HCT116 (cell line): Measurements from ENCODE around the gene GALP. TPM values are rescaled to one million over a fixed set of nuclear protein-coding genes. Genes with fewer than 3 reads are reported as not detected.

ENCODE experiments used
- ATAC-seq: fragments of 200-7000 bp; cut with Tn5 transposase; 2 replicates; pipeline ENCODE4 v1.9.1; 2020; ENCODE audit warnings: mild to moderate bottlenecking, moderate library complexity
- BruUV-seq: library from RNA; stranded (reverse); fragments of 400-500 nt; replicated peaks from 2 replicates; lab custom pipeline; 2021; lab: Mats Ljungman, UMichigan
- CTCF ChIA-PET: fragments of 300-600 bp; sonication (Branson Sonifier 250); formaldehyde crosslinking; loops from one replicate; lab custom pipeline; 2021; ENCODE audit warnings: antibody characterized with exemption; lab: Charles Lee
- POLR2A ChIA-PET: fragments of 300-600, 350-600 bp; sonication (Branson Sonifier 250); formaldehyde crosslinking; loops from one replicate; lab custom pipeline; 2021; ENCODE audit warnings: antibody characterized with exemption; lab: Charles Lee
- RAD21 ChIA-PET, 2 experiments: fragments of 300-600 bp; sonication (Branson Sonifier 250); formaldehyde crosslinking; loops; one replicate each; lab custom pipeline; 2023; ENCODE audit warnings: low total read pairs in 2 of 2; ENCODE audit not compliant: uncharacterized antibody in 2 of 2, unreplicated experiment in 2 of 2, low non-redundant PET in 1 of 2; lab: Charles Lee
- DNase-seq: peaks from one replicate; pipeline ENCODE4 v3.0.0-alpha.2; 2010; ENCODE audit warnings: low read depth, low spot score
- H2AFZ ChIP-seq: fragments of 200-600 bp; shearing (Covaris generic), sonication (generic); 2 replicates; pipeline ENCODE4 v1.6.1; 2017; ENCODE audit warnings: low read depth, mixed run types, mixed read lengths, antibody characterized with exemption, low read length; ENCODE audit not compliant: poor library complexity, severe bottlenecking
- H3K27ac ChIP-seq: 2 replicates; pipeline ENCODE4 v1.5.1; 2012; ENCODE audit warnings: low read depth, low read length
- H3K27me3 ChIP-seq: fragments of 200-600 bp; sonication (generic); 2 replicates; pipeline ENCODE4 v1.6.1; 2016; ENCODE audit warnings: mixed run types, low read length, mixed read lengths; ENCODE audit not compliant: insufficient read depth
- H3K36me3 ChIP-seq, 2 experiments: fragments of 200-500 bp in 1 of 2; fragments of 200-600 bp in 1 of 2; sonication (Bioruptor generic) in 1 of 2; sonication (generic) in 1 of 2; 2 replicates each; pipeline versions ENCODE4 v1.5.1 to v1.6.1; 2014 to 2016; ENCODE audit warnings: low read length in 2 of 2, inconsistent platforms in 1 of 2, mixed read lengths in 1 of 2, mixed run types in 1 of 2; ENCODE audit not compliant: insufficient read depth in 2 of 2, control insufficient read depth in 1 of 2
- H3K4me1 ChIP-seq, 2 experiments: fragments of 200-600 bp in 1 of 2; sonication (generic) in 1 of 2; 2 replicates each; pipeline versions ENCODE4 v1.5.1 to v1.6.1; 2012 to 2017; ENCODE audit warnings: low read length in 2 of 2, inconsistent platforms in 1 of 2, mild to moderate bottlenecking in 1 of 2, mixed read lengths in 1 of 2, mixed run types in 1 of 2, moderate library complexity in 1 of 2; ENCODE audit not compliant: insufficient read depth in 2 of 2, control insufficient read depth in 1 of 2
- H3K4me2 ChIP-seq: fragments of 200-600 bp; sonication (generic); 2 replicates; pipeline ENCODE4 v1.6.1; 2017; ENCODE audit warnings: mixed run types, low read length, mixed read lengths
- H3K4me3 ChIP-seq, 2 experiments: fragments of 200-600 bp in 1 of 2; sonication (generic) in 1 of 2; replicated peaks in 1 of 2; 2 replicates each; pipeline ENCODE4 v1.5.1; 2011 to 2016; ENCODE audit warnings: low read length in 2 of 2, control low read depth in 1 of 2, low read depth in 1 of 2, mild to moderate bottlenecking in 1 of 2, mixed read lengths in 1 of 2, mixed run types in 1 of 2
- H3K79me2 ChIP-seq: fragments of 200-600 bp; sonication (generic); 2 replicates; pipeline ENCODE4 v1.6.1; 2017; ENCODE audit warnings: mild to moderate bottlenecking, mixed run types, low read length, moderate library complexity, mixed read lengths; ENCODE audit not compliant: insufficient read depth
- H3K9ac ChIP-seq: fragments of 200-600 bp; sonication (generic); 2 replicates; pipeline ENCODE4 v1.6.1; 2016; ENCODE audit warnings: low read length, mixed read lengths
- H3K9me2 ChIP-seq: fragments of 200-600 bp; sonication (generic), shearing (Covaris generic); 2 replicates; pipeline ENCODE4 v1.6.1; 2017; ENCODE audit warnings: mixed run types, mild to moderate bottlenecking, moderate library complexity; ENCODE audit not compliant: insufficient read depth
- H3K9me3 ChIP-seq, 2 experiments: fragments of 200-500 bp in 1 of 2; fragments of 200-600 bp in 1 of 2; sonication (Bioruptor generic) in 1 of 2; sonication (generic) in 1 of 2; 2 replicates each; pipeline ENCODE4 v1.6.1; 2014 to 2017; ENCODE audit warnings: low read length in 2 of 2, mixed read lengths in 2 of 2, inconsistent platforms in 1 of 2, low read depth in 1 of 2, mild to moderate bottlenecking in 1 of 2, mixed run types in 1 of 2, moderate library complexity in 1 of 2; ENCODE audit not compliant: control insufficient read depth in 1 of 2, insufficient read depth in 1 of 2
- H4K20me1 ChIP-seq: fragments of 200-600 bp; sonication (generic), shearing (Covaris generic); 2 replicates; pipeline ENCODE4 v1.6.1; 2017; ENCODE audit warnings: mixed run types, mild to moderate bottlenecking, moderate library complexity; ENCODE audit not compliant: insufficient read depth
- CBX3 ChIP-seq: IDR thresholded peaks from 2 replicates; pipeline ENCODE4 v1.6.1; 2012; ENCODE audit warnings: low read depth
- CEBPB ChIP-seq: IDR thresholded peaks from 2 replicates; pipeline ENCODE4 v1.6.1; 2012; ENCODE audit warnings: low read depth
- CTCF ChIP-seq, 3 experiments: fragments of 200-600 bp in 1 of 3; sonication (generic) in 1 of 3; IDR thresholded peaks in 2 of 3; conservative IDR thresholded peaks in 1 of 3; 2 replicates each; pipeline ENCODE4 v1.5.1; 2012 to 2017; ENCODE audit warnings: low read depth in 2 of 3, low read length in 2 of 3, antibody characterized with exemption in 1 of 3, borderline replicate concordance in 1 of 3, control low read depth in 1 of 3, mild to moderate bottlenecking in 1 of 3, mixed read lengths in 1 of 3, mixed run types in 1 of 3, moderate library complexity in 1 of 3; ENCODE audit not compliant: insufficient read depth in 1 of 3
- EGR1 ChIP-seq: IDR thresholded peaks from 2 replicates; pipeline ENCODE4 v1.6.1; 2012; ENCODE audit warnings: low read depth
- EZH2phosphoT487 ChIP-seq: fragments of 200-600 bp; IDR thresholded peaks from 2 replicates; pipeline ENCODE4 v1.6.1; 2018; ENCODE audit warnings: antibody characterized with exemption, borderline replicate concordance
- FOSL1 ChIP-seq: IDR thresholded peaks from 2 replicates; pipeline ENCODE4 v1.6.1; 2012; ENCODE audit warnings: low read depth
- JUND ChIP-seq: IDR thresholded peaks from 2 replicates; pipeline ENCODE4 v1.6.1; 2012
- MAX ChIP-seq: IDR thresholded peaks from 2 replicates; pipeline ENCODE4 v1.6.1; 2012
- POLR2A ChIP-seq: IDR thresholded peaks from 2 replicates; pipeline ENCODE4 v1.7.0; 2011; ENCODE audit warnings: borderline replicate concordance; ENCODE audit not compliant: insufficient read depth, insufficient read length; ENCODE audit errors: extremely low read depth
- POLR2AphosphoS5 ChIP-seq: IDR thresholded peaks from 2 replicates; pipeline ENCODE4 v1.6.1; 2011; ENCODE audit warnings: mild to moderate bottlenecking, low read depth, low read length, moderate library complexity
- REST ChIP-seq: IDR thresholded peaks from 2 replicates; pipeline ENCODE4 v1.6.1; 2012; ENCODE audit warnings: low read depth
- SIN3A ChIP-seq: IDR thresholded peaks from 2 replicates; pipeline ENCODE4 v1.6.1; 2012; ENCODE audit warnings: low read depth
- SP1 ChIP-seq: IDR thresholded peaks from 2 replicates; pipeline ENCODE4 v1.6.1; 2012; ENCODE audit warnings: low read depth
- TCF7L2 ChIP-seq: IDR thresholded peaks from 2 replicates; pipeline ENCODE4 v1.7.0; 2011; ENCODE audit warnings: borderline replicate concordance, inconsistent platforms; ENCODE audit not compliant: insufficient read depth, insufficient read length; ENCODE audit errors: extremely low read depth
- intact Hi-C: fragments of 100-400 bp; cut with micrococcal nuclease; formaldehyde crosslinking; loops from 2 replicates; pipeline ENCODE4 v1.10.0; 2022
- total RNA-seq: library from RNA; stranded (reverse); gene quantifications from one replicate; pipeline ENCODE4 v1.2.1, GENCODE V29; 2021; ENCODE audit not compliant: unreplicated experiment

The GALP gene
- total RNA-seq, 1 experiment from 2014 or later, result not detected

- no peak for TF ChIP-seq CTCF (IDR thresholded peaks at IDR 0.05 in 2 of 3, conservative IDR thresholded peaks at IDR 0.05 in 1 of 3; ENCODE audit: borderline replicate concordance in 1 of 3, insufficient read depth in 1 of 3, low read depth in 2 of 3, low read length in 2 of 3)
- TF ChIP-seq POLR2A, result no peak
- TF ChIP-seq SP1, result no peak
- no peak for TF ChIP-seq POLR2AphosphoS5
- no peak for TF ChIP-seq FOSL1
- TF ChIP-seq CEBPB, result no peak
- no peak for TF ChIP-seq EGR1
- TF ChIP-seq CBX3, result no peak
- no peak for TF ChIP-seq TCF7L2
These were observed 22.3 kb upstream of the GALP start (continued) for GRCh38 chr19:56153507-56153906.

- ChIA-PET RAD21 (no interaction called here), POLR2A (interaction anchor here (0.7 kb wide), 1 partner anchor 14 kb away, joined by 4 read pairs; the partner anchor contains the start of gene ZNF444), CTCF (interaction anchor here (0.5 to 1.5 kb wide), 8 partner anchors 17 to 667 kb away, joined by 3 to 7 read pairs (median 3); partner anchors contain the start of gene SSC5D)
- Histone ChIP-seq H3K79me2 (no peaks in the 10 kb centered on the region), H3K9me3 (no peaks in the 10 kb centered on the region), H3K4me3 (no peak overlapping the region), H4K20me1 (no peaks in the 10 kb centered on the region), H3K36me3 (0 out of 4 replicates have a peak, but pooled peaks cover 0 to 2% of the 10 kb centered on the region in 2 experiments), H3K4me1 (no peaks in the 10 kb centered on the region), H3K27ac (no peak overlapping the region), H3K9ac (no peak overlapping the region), H3K4me2 (no peak overlapping the region), H2AFZ (no peak overlapping the region), H3K27me3 (no peaks in the 10 kb centered on the region), H3K9me2 (no peaks in the 10 kb centered on the region)
- peak; percentile 77 for ATAC-seq
- intact Hi-C loops, result no loop called here
- no TSS peak for BruUV-seq
- no peak for DNase-seq
- TF ChIP-seq CBX3 (no peak), TCF7L2 (no peak), MAX (no peak), CEBPB (no peak), REST (no peak), SP1 (no peak), EZH2phosphoT487 (no peak), CTCF (IDR thresholded peaks at IDR 0.05 in 2 of 3, conservative IDR thresholded peaks at IDR 0.05 in 1 of 3; ENCODE audit: borderline replicate concordance in 1 of 3, insufficient read depth in 1 of 3, low read depth in 2 of 3, low read length in 2 of 3) (peak in 2 of 3 experiments; percentile 58 to 61; a peak in 4 of 6 replicates), SIN3A (no peak), EGR1 (no peak), POLR2AphosphoS5 (no peak), JUND (no peak)
These were observed 20.6 kb upstream of the GALP start for GRCh38 chr19:56155124-56155687.
